SW480 (cell line): ENCODE data around the gene CWC22.
A peak's percentile ranks its signal among the peaks of the same experiment; 100 is the strongest.
"Not testable (repeated sequence)": the region's sequence is repeated elsewhere in the genome, so short reads cannot be mapped to it uniquely, and the experiment has no call there.

Experiments used
- DNase-seq: peaks from one replicate; pipeline ENCODE4 v3.0.0-alpha.2; 2016; ENCODE audit warnings: low spot score

The CWC22 gene

DNA sequence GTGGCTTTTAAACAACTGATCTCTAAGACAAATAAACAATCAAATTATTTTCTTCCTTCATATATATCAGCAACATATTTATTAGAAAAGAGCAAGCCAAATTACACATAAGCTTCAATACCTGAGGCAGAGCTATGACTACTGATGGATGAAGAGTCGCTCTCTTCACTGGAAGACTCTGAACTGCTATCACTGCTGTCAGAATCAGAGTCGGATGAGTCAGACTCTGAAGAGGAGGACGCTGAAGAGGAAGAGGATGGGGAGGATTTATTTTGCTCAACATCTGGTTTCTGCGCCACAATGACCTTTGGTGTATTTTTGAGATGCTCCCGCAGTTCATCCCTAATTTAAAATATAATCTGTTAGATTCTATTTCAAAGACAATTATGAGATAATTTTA, 56.7 kb downstream of the CWC22 start:
- DNase-seq, result no peak

DNA sequence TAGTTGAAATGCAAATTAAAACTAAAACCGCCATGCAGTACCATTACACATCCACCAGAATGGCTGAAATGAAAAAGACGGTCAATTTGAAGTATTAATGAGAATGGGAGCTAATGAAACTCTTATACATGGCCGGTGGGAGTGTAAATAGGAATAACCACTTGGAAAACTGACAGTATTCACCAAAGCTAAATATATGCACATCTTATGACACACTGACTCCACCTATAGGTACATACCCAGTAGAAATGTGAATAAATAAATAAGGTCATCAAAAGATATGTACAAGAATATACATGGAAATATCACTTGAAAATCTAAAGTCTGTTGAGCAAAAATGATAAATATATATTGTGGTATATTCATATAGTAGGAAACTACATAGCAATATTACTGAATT, 57.7 kb downstream of the CWC22 start:
- no peak for DNase-seq

DNA sequence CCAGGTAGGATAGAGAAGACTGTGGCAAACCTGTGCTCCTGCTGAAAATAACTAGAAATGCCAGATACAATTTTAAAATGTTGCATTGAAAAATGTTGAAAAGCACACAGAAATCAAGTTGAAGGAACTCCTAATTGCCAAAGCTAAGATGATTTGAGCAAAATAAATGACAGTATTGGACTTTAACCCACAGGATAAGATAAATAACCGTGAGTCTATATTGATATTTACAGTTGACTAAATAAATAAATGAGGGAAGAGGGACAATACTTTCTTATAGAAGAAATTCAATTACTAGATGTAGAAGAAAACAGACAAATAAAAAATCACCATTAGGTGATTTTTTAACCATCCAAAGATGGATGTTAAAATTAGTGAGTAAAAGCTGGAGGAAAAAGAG, 59.0 kb downstream of the CWC22 start:
- DNase-seq, result no peak

DNA sequence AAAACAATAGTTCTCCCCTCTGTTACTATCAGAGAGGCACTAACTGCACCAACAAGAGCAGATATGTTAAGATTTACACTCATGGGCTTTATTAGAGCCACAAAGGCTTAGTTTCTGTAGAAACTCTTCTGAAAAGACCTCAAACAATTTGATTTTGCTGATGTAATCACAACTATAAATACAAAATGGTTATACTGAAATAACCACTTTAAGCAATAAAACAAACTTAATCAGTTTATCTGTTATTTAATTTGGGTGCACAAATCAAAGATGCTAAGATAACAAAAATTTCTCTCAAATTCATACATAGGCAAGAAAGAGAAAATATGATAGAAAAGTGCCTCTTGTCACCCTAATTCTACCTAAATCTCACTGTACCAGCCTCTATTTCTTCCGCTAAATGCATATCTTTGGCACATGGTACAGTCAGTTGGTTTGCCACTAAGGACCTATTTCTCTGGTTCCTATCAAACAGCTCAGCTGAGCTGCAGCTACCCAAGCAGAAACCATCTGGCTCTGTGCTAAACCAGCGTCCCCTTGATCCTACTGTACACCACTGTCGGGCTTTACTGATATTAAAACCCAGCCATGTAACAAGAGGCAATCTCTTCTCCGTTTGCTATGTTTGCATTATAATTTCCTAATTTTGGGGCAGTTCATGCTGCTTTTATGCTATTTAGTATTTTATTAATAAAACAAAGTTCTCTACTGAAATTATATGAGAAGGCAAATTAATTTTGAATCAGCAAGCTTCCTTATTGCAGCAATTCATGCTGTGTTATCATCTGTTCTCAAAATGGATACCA, 60.1 kb downstream of the CWC22 start:
- DNase-seq, result no peak

DNA sequence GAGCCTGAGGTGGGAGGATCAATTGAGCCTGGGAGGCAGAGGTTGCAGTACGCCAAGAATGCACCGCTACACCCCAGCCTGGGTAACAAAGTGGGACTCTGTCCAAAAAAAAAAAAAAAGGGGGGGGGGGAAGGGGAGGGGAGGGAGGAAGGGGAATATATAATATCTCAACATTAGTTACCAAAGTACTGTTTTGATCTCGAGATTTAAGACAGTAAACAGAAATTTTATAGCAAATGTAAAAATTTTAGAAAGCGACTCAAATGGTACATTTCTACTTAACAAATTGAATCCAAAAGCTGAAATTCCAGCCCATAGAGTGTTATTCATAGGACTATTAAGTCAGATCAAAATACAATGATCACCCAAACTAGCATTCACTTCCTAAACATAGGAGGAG, 60.8 kb downstream of the CWC22 start:
- DNase-seq, result no peak

DNA sequence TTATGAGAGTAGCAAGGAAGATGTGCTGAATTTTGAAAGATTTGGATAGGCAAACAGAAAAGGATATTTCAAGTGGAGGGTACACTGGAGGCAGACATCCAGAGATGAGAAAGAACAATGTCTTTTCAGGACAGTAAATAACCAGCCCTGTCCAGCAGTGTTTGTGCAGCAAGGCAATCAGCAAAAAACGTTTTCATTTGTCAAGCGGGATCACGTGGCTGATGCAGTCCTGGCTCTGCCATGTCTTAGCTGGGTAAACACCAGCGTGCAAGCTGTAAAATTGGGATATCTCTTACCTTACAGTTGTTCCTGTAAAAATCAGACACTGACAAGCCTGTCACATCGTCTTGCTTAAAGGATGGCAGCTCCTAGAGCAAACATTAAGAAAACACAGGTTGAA, 67.8 kb downstream of the CWC22 start:
- no peak for DNase-seq

DNA sequence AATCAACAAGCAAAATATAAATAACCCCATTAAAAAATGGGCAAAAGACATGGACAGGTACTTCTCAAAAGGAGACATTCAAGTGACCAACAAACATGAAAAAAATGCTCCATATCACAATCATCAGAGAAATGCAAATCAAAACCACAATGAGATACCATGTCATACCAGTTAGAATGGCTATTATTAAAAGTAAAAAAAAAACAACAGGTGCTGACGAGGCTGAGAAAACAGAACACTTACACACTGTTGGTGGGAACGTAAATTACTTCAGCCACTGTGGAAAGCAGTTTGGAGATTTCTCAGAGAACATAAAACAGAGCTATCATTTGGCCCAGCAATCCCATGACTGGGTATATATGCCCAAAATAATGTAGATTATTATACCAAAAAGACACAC, 69.1 kb downstream of the CWC22 start:
- no peak for DNase-seq

DNA sequence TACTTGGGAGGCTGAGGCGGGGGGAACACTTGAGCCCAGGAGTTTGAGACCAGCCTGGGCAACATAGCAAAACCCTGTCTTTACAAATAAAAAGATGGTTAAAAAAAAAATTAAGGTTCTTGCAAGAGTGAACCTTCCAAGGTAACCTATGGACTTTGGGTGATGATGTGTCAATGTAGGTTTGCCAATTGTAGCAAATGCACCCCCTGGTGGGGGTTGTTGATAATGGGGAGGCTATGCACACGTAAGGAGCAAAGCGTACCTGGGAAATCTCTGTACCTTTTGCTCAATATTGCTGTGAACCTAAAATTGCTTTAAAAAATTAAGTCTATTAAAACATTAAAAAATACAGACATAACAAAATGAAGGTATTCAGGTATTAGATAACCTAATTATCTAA, 70.4 kb downstream of the CWC22 start:
- DNase-seq, result peak; percentile 2

DNA sequence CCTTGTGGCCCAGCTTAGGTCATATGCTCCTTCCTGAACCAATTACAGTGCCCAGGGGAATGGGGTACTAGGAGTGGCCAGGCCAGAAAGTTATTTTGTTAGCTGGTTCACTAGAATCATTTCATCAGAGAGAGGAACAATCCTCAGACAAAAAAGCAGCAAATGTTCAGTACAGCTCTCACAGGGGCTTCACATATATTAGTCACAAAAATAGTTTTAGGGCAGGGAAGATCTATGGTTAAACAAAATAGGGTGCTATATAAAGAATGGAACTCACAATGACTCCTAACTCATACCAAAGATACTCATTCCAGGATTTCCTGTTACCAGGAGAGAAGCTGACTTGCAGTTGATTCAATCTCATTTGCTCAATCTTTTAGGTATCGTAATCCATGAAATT, 71.0 kb downstream of the CWC22 start:
- DNase-seq, result no peak

DNA sequence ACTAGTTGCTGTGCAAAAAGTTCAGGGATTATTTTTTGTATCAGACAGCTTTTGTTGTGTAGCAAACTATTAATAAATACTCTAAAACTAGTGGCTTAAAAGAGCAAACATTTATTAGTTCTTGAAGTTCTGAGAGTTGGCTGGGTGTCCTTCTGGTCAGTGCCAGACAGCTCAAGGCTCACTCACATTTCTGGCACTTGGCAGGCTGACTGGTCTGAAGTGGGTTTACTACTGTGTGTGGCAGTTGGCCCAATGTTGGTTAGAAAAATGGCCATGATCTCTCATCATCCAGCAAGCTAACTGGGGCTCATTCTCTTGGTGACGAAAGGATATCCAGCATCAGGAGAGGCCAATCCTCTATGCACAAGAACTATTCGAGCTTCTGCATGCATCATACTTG, 74.3 kb downstream of the CWC22 start:
- no peak for DNase-seq

DNA sequence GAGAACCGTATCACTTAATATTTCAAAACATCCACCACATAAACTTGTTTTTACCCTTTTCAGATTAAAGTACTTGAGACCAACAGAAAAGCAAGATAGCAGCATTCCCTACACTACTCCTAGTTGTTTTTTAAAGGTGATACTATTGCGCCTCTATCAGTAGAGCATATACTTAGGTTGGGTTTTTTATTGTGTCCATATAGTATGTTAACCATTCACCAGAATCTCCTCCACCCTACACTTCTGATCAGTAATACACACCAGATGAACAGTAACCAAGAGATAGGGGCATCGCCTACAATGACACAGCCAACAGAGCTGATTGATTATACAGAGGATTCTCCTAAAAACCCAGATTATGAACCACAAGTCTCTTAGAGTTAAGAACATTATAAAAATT, 75.6 kb downstream of the CWC22 start:
- DNase-seq, result no peak

DNA sequence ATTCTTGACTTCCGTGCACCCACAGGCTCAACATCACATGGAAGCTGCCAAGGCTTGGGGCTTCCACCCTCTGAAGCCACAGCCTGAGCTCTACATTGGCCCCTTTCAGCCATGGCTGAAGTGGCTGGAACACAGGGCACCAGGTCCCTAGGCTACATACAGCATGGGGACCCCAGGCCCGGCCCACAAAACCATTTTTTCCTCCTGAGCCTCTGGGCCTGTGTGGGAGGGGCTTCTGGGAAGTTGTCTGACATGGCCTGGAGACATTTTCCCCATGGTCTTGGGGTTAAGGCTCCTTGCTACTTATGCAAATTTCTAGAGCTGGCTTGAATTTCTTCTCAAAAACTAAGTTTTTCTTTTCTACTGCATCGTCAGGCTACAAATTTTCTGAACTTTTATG, 77.1 kb downstream of the CWC22 start:
- not testable (repeated sequence) for DNase-seq

DNA sequence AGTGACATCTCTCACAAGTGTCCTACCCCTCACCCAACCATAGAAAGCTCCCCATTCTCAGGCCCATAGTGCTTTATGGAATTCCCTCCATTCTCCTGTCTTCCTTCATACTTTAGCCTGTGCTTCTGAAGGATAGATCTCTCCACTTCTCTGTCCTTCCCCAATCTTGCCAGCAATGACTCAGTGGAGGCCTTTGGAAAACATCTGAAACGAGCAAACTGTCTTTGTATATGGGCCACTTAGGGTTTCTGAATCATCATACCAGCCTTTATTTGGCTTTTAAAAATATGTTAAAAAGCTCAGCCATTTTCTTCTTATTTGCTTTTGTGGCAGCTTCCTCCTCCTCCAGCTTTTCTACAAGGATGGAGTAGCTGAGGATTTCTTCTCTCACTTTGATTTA, 80.1 kb downstream of the CWC22 start:
- DNase-seq, result no peak

DNA sequence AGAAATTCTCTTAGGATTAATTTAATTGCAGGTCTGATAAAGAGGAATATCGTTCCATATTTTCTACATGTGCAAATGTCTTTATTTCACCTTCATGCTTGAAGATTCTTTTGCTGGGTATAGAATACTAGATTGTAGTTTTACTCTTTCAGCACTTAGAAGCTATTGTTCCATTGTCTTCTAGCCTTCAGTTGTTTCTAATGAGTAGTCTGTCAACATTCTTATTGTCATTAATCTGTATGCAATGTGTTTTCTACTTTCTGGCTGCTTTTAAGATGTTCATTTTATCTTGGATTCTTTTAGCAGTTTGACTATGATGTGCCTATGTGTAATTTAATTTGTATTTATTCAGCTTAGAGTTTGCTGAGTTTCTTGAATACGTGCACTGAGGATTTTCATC, 81.4 kb downstream of the CWC22 start:
- no peak for DNase-seq

DNA sequence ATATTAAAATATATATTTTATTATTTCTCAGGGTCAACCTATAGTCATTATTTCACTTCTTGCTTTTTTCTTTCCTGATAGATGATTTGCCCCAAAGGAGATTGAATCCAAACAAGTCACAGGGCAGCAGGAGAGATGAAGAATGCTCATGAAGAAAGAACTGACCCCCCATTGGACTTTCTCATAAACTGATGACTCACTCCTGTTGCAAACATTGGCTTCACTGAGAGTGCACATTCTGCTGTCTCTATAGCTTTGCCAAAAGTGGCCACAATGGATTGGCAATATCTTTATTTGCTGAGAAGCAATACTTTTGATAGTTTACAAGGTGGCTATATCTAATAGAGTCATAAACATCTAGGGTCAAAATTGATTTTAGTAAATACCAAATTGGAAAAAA, 89.8 kb downstream of the CWC22 start:
- DNase-seq, result no peak

DNA sequence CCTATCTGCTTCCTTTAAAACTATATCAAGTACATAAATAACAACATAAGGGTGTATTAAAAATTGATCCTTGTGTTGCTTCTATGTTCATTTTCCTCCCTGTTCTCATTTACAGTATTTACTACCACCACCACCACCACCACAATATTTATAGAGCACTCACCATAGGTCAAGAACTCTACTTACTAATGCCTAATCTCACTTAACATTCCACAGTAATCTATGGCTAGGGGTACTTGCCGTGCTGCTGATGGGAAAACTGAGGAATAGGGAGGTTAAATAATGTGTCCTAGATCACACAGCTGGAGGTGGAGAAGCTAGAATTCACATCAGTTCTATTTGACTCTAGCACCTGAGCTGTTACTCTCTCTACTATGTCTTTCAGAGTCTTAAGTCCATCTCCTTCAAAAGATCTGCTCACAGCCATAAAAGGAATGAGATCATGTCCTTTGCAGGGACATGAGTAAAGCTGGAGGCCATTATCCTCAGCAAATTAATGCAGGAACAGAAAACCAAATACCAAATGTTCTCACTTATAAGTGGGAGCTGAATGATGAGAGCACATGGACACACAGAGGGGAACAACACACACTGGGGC, 91.6 kb downstream of the CWC22 start:
- DNase-seq, result no peak

DNA sequence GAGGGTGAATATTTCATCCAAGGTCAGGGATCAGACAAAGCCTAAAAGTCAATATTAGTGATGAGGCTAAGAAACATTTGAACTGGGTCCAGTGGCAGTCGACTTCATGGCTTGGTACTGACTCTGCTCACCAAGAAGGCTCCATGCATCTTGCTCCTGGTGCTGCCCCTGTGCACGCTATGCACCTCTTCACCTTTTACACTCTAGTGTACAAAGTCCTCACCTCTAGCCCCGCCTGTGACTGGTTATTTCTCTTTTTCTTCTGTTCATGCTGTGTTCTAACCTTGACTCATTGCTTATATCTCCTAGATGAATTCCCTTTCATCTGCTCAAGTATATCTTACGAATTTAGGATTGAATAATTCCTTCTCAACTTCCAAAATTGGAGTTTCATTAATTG, 93.3 kb downstream of the CWC22 start:
- DNase-seq, result no peak

DNA sequence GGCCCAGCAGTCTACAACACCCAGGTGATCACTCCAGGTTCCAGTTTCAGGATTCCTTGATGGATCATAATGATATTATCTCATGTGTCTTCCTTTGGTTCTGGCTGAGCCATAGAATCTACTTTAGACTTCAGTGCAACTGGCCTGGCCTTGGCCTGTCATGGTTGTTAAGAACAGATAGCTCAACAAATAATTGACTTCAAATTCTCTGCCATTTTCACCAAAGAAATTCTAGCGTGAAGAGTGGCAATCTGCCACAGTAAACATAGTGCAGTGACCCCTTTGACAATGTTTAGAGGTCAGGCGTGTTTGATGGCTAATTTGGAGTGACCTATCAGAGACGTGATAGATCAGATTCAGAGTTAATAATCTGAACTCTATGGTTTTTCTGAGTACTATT, 95.5 kb downstream of the CWC22 start:
- no peak for DNase-seq

DNA sequence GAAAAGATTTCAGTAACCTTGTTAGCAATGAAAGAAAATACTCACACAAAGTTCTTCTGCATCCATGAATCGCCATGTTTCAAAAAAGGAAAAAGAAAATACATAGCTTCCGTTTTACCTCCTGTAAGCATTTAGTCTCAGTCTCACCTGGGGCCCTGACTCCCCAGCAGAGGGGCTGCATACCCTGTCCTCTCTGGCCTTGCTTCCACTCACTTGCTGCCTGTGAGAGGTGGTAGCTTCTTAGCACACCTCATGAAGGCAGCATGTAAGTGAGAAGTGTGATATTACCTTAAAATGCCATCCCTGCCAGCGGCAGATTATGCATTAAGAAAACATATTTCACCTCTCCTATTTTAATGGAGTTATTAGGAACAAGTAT, 96.4 kb downstream of the CWC22 start:
- DNase-seq, result no peak

DNA sequence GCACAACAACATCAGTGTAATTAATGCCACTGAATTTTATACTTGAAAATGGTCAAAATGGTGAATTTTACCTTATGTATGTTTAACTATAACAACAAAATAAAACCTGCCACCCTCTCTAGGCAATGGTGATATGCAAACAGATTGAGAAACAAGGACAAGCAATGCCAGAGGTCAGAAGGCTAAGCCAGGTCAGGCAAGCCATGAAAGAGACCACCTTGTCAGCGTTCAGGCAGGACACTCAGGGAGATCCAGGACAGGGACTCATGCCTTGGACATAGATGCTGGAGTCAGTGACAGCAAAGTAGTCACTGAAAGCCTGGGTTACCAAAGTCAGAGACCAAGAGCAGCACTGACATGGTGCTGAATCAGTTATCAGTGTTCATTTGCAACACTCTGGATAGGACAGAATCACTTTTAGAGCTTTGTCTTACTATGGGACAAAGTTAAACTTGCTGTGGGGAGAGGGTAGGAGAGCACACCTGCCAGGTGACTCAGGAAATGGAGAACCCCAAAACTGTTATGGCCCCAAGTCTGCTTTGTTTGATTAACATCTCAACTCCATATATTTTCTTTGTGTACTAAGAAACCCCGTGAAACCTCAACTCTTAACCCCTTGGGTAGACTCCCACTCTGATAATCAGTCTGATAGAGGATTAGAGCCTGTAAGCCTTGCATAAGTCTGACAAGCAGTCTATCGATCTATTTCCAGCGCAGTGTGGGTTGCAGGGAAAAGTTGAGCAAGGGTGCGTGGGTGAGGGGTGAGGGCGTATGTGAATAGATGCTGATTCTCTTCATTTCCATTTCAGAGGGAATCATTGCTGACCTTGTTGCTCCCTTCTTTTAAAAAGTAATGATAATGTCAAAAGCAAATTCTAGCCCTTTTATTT, 97.0 kb downstream of the CWC22 start:
- no peak for DNase-seq

DNA sequence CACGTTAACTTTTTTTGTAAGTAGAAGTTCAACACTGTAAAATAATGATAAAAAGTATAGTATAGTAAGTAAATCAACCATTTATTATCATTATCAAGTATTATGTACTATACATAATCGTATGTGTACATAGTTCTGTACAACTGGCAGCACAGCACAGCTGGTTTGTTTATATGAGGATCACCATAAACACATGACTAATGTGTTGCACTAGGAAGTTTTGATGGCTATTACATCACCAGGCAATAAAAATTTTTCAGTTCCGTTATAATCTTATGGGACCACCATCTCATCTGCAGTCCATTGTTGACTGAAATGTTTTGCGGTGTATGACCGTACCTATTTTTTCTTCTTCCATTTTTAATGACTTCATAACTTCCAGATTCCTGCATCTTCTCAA, 106.4 kb downstream of the CWC22 start:
- DNase-seq, result peak; percentile 6

DNA sequence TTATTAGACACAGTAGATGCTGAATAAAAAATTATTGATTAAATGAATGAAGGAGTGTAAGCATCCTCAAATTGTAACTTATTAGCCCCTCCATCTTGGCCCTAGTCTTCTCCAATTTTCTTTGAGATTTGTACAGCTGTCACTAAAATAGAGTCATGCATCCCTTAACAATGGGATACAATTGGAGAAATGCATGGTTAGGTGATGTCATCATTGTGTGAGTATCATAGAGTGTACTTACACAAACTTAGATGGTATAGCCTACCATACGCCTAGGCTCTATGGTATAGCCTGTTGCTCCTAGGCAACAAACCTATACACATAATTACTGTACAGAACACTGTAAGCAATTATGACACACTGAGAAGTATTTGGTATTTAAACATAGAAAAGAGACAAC, 107.4 kb downstream of the CWC22 start:
- no peak for DNase-seq

DNA sequence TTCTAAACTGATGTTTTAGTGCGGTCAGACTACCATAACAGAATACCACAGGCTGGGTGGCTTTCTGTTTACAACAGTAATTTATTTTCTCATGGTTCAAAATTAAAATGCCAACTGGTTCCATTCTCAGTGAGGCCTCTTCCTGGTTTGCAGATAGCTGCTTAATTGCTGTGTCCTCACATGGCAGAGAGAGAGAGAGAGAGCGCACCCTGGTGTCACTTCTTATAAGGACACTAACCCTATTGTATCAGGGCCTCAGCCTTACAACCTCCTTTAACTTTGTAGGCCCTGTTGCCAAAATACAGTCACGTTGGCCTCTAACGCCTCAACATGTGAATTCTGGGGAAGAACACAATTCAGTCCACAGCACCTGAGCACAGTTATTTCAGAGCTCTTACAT, 108.2 kb downstream of the CWC22 start:
- DNase-seq, result peak; percentile 29
